ENCODE measurements around the gene ERLIN1. TPM values are rescaled to one million over a fixed set of nuclear protein-coding genes. Genes with fewer than 3 reads are reported as not detected.

The ERLIN1 gene
- total and polyA plus RNA-seq, 10 of the 15 experiments (the other 5 are each of a cell fraction or from before 2014, with no cell fraction given), result 4.9 to 21.7 (median 13.0) TPM

- TF ChIP-seq HDGF (IDR thresholded peaks at IDR 0.05) (no peak), HSF1 (IDR thresholded peaks at IDR 0.05; ENCODE audit: low read depth, low read length) (no peak), NFIC (IDR thresholded peaks at IDR 0.05; ENCODE audit: low read depth, low read length) (no peak)
Measured at GRCh38 chr10:100194711-100195110, 8.9 kb upstream of the ERLIN1 start (continued).

- POLR2A ChIA-PET, result no interaction called here
- no peaks in the 10 kb centered on the region for H3K4me1 ChIP-seq (ENCODE audit: control insufficient read depth, insufficient read depth, low read length)
- WGBS (ENCODE audit: insufficient coverage, insufficient replicate concordance, low lambda C conversion rate, missing lambda C conversion rate), result 75% methylated on average over 2 of the region's 2 CpGs
- no peak overlapping the region for H3K4me3 ChIP-seq
- CTCF ChIA-PET, result interaction anchor here (0.8 to 1.2 kb wide), 3 partner anchors 13 to 34 kb away, joined by 3 read pairs; no protein-coding TSS in a partner anchor
- RAD21 ChIA-PET (ENCODE audit: unreplicated experiment), result no interaction called here
- H3K27me3 ChIP-seq (replicated peaks in 1 of 2; ENCODE audit: control insufficient read depth in 2 of 2, insufficient read depth in 2 of 2, low read length in 1 of 2), result no peaks in the 10 kb centered on the region
- no TSS peak for BruUV-seq (replicated peaks)
- H4K20me1 ChIP-seq (ENCODE audit: control insufficient read depth, insufficient read depth), result no peaks in the 10 kb centered on the region
- in situ Hi-C loops (cut with MboI) (no loop called here), intact Hi-C loops (cut with micrococcal nuclease; ENCODE audit: unreplicated experiment) (no loop called here)
- H3K9me3 ChIP-seq (replicated peaks; ENCODE audit: control insufficient read depth, insufficient read depth, low read length), result no peaks in the 10 kb centered on the region
- ATAC-seq (no peak), FAIRE-seq (no peak), DNase-seq (ENCODE audit: low read depth, low spot score) (no peak)
- peaks cover 9 to 33% of the 10 kb centered on the region in 2 experiments for H3K36me3 ChIP-seq (ENCODE audit: control insufficient read depth in 2 of 2, insufficient read depth in 2 of 2, low read length in 1 of 2)
- no peak overlapping the region for H3K4me2 ChIP-seq (ENCODE audit: control insufficient read depth, insufficient read depth)
- no peak overlapping the region for H3K27ac ChIP-seq (ENCODE audit: control insufficient read depth, insufficient read depth)
- peaks cover 7% of the 10 kb centered on the region for H3K79me2 ChIP-seq (ENCODE audit: control insufficient read depth, insufficient read depth, low read length)
- SMC1A ChIA-PET (ENCODE audit: uncharacterized antibody, unreplicated experiment), result interaction anchor here (0.7 kb wide), 1 partner anchor 13 kb away, joined by 3 read pairs; no protein-coding TSS in a partner anchor
- H2AFZ ChIP-seq (ENCODE audit: control insufficient read depth, low read depth, low read length), result no peak overlapping the region
- no peak overlapping the region for H3K9ac ChIP-seq (ENCODE audit: control insufficient read depth, insufficient read depth, low read length)
- no peak for TF ChIP-seq BCLAF1 (IDR thresholded peaks at IDR 0.05)
- TF ChIP-seq SMAD5 (IDR thresholded peaks at IDR 0.05; ENCODE audit: low read depth), result no peak
- no peak for TF ChIP-seq ZBTB33 (IDR thresholded peaks at IDR 0.05)
- no peak for TF ChIP-seq E2F4 (IDR thresholded peaks at IDR 0.05; ENCODE audit: low read depth, low read length)
- TF ChIP-seq NFIC (IDR thresholded peaks at IDR 0.05; ENCODE audit: low read depth, low read length), result no peak
- TF ChIP-seq CHD1 (IDR thresholded peaks at IDR 0.05; ENCODE audit: low read depth, low read length), result no peak
- TF ChIP-seq CREM (IDR thresholded peaks at IDR 0.05; ENCODE audit: low read depth), result no peak
- TF ChIP-seq SREBF1 (IDR thresholded peaks at IDR 0.05; ENCODE audit: low read length), result no peak
- TF ChIP-seq ZNF687 (IDR thresholded peaks at IDR 0.05), result no peak
- TF ChIP-seq SIN3A (IDR thresholded peaks at IDR 0.05; ENCODE audit: low read depth, low read length), result no peak
Measured at GRCh38 chr10:100192350-100192749, 6.5 kb upstream of the ERLIN1 start.
